ENCODE data around the gene CELF2.

The CELF2 gene

DNA sequence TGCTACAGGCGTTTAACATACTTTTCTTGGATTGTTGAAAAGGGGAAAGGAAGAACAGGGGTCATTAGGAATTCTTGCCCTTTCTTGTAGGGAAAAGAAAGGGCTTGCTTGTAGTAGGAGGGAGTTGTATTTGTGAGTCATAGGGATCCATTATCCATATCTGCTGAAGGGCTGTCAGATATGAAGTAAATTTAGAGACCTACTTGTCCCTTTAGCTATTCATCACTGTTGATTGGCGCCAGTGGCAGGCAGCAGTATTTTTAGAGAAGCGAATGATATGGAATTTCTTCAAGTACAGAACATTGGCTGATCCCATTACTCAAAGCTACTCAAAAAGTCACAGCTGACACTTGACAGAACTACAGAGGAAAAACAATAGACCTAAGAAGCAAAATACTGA lies 97.7 kb downstream of the CELF2 start:
- no peaks in the 10 kb centered on the region for H3K79me1 ChIP-seq (ENCODE audit: low read length)
- H4K8ac ChIP-seq (ENCODE audit: low read depth, low read length): no peak overlapping the region
- no peak overlapping the region for H3K4me3 ChIP-seq (ENCODE audit: low read length)
- H3K27ac ChIP-seq (ENCODE audit: low read depth, low read length): no peak overlapping the region
- no peak overlapping the region for H2BK15ac ChIP-seq (replicated peaks; ENCODE audit: low read depth)
- no peak overlapping the region for H2BK5ac ChIP-seq (ENCODE audit: low read length)
- H3K23ac ChIP-seq (ENCODE audit: low read length): no peak overlapping the region
- no peak for DNase-seq
- H3K9ac ChIP-seq (ENCODE audit: low read length): no peak overlapping the region
- H3K4me1 ChIP-seq (ENCODE audit: control insufficient read depth, low read depth, low read length): no peaks in the 10 kb centered on the region
- H2BK120ac ChIP-seq (ENCODE audit: low read depth, low read length): no peak overlapping the region
- WGBS (ENCODE audit: extremely low coverage, insufficient coverage, low lambda C conversion rate): no CpG with 5 or more reads among the region's 3 CpGs
- H3K18ac ChIP-seq (ENCODE audit: low read length): no peak overlapping the region
- H2AK5ac ChIP-seq (ENCODE audit: low read length): no peak overlapping the region
- no peaks in the 10 kb centered on the region for H3K36me3 ChIP-seq (ENCODE audit: control insufficient read depth, insufficient read depth, low read length)
- no peaks in the 10 kb centered on the region for H3K79me2 ChIP-seq (ENCODE audit: control insufficient read depth, insufficient read depth, low read length)
- H4K5ac ChIP-seq (ENCODE audit: low read length): no peak overlapping the region
- no peak overlapping the region for H3K4me2 ChIP-seq (ENCODE audit: low read length)
- no peak overlapping the region for H3K4ac ChIP-seq (ENCODE audit: low read depth, low read length)
- H3K56ac ChIP-seq (ENCODE audit: low read length): no peak overlapping the region
- H3K27me3 ChIP-seq (ENCODE audit: insufficient read depth, low read length, poor library complexity): no peaks in the 10 kb centered on the region

DNA sequence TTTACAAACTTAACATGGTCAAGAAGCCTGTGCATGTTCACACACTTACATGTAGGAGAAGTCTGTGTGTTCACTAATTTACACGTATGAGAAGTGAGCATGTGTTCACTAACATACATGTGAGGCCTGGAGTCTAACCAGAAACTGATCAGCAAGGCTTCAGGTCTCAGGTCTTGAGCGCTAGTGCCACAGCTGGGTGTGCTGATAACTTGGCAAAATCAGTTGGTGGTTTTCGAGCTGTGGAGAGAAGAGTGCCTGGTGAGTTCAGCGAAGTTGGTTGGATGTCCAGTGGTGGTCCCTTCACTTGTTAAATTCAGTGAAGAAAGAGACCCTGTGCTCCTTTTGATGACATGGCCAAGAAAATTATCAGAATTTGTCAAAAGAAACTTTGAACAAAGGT lies 98.7 kb downstream of the CELF2 start:
- Histone ChIP-seq H3K4me1 (ENCODE audit: control insufficient read depth, low read depth, low read length) (no peaks in the 10 kb centered on the region), H3K9ac (ENCODE audit: low read length) (no peak overlapping the region), H3K18ac (ENCODE audit: low read length) (no peak overlapping the region), H2AK5ac (ENCODE audit: low read length) (no peak overlapping the region), H2BK5ac (ENCODE audit: low read length) (no peak overlapping the region), H3K23ac (ENCODE audit: low read length) (no peak overlapping the region), H4K8ac (ENCODE audit: low read depth, low read length) (no peak overlapping the region), H3K79me1 (ENCODE audit: low read length) (no peaks in the 10 kb centered on the region), H3K27me3 (ENCODE audit: insufficient read depth, low read length, poor library complexity) (no peaks in the 10 kb centered on the region), H3K36me3 (ENCODE audit: control insufficient read depth, insufficient read depth, low read length) (no peaks in the 10 kb centered on the region), H3K4ac (ENCODE audit: low read depth, low read length) (no peak overlapping the region), H2BK120ac (ENCODE audit: low read depth, low read length) (no peak overlapping the region), H3K4me2 (ENCODE audit: low read length) (no peak overlapping the region), H3K4me3 (ENCODE audit: low read length) (no peak overlapping the region), H2BK15ac (replicated peaks; ENCODE audit: low read depth) (no peak overlapping the region), H3K27ac (ENCODE audit: low read depth, low read length) (no peak overlapping the region), H3K56ac (ENCODE audit: low read length) (no peak overlapping the region), H3K79me2 (ENCODE audit: control insufficient read depth, insufficient read depth, low read length) (no peaks in the 10 kb centered on the region), H4K5ac (ENCODE audit: low read length) (no peak overlapping the region)
- no CpG with 5 or more reads among the region's 4 CpGs for WGBS (ENCODE audit: extremely low coverage, insufficient coverage, low lambda C conversion rate)
- DNase-seq: no peak

DNA sequence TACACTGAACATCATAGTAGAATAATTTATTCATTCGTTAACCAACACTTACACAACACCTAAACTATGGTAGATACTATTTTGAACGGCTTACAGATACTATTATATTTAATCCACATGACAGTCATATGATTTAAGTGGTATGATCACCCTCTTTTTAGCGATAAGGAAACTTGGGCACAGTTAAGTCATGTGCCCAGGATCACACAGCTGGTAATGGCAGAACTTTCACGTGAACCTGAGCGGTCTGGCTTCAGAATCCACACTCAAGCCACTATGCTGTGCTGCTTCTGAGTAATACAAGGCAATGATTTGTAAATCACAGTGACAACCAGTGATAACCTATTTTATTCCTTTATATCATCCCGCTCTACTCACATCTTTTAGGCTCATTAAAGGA lies 99.1 kb downstream of the CELF2 start:
- Histone ChIP-seq H2BK120ac (ENCODE audit: low read depth, low read length) (no peak overlapping the region), H3K27ac (ENCODE audit: low read depth, low read length) (no peak overlapping the region), H4K8ac (ENCODE audit: low read depth, low read length) (no peak overlapping the region), H4K5ac (ENCODE audit: low read length) (no peak overlapping the region), H3K4ac (ENCODE audit: low read depth, low read length) (no peak overlapping the region), H3K9ac (ENCODE audit: low read length) (no peak overlapping the region), H3K36me3 (ENCODE audit: control insufficient read depth, insufficient read depth, low read length) (no peaks in the 10 kb centered on the region), H3K4me1 (ENCODE audit: control insufficient read depth, low read depth, low read length) (no peaks in the 10 kb centered on the region), H3K18ac (ENCODE audit: low read length) (no peak overlapping the region), H3K79me2 (ENCODE audit: control insufficient read depth, insufficient read depth, low read length) (no peaks in the 10 kb centered on the region), H3K4me2 (ENCODE audit: low read length) (no peak overlapping the region), H3K27me3 (ENCODE audit: insufficient read depth, low read length, poor library complexity) (no peaks in the 10 kb centered on the region), H3K23ac (ENCODE audit: low read length) (no peak overlapping the region), H3K79me1 (ENCODE audit: low read length) (no peaks in the 10 kb centered on the region), H3K56ac (ENCODE audit: low read length) (no peak overlapping the region), H2BK5ac (ENCODE audit: low read length) (no peak overlapping the region), H2AK5ac (ENCODE audit: low read length) (no peak overlapping the region), H3K4me3 (ENCODE audit: low read length) (no peak overlapping the region), H2BK15ac (replicated peaks; ENCODE audit: low read depth) (no peak overlapping the region)
- WGBS (ENCODE audit: extremely low coverage, insufficient coverage, low lambda C conversion rate): no CpG with 5 or more reads among the region's 6 CpGs
- DNase-seq: no peak

DNA sequence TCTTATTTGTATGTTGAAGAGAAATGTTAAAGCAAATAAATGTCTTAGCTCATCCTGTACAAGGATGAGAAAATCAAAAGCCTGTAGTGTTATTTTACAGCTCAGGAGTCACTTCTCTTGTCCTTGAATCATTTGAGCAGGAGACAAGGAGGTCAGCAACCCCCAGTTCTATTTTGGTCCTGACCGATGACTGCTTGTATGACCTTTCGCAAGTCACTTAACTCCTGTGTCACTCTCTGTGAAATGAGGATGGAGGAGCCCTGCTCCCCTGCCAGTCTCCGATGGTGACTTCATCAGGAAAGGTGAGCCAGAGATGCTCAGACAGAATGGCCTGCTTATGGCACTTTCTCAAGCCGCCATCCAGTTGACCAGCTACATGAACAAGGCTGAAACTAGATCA lies 101.0 kb downstream of the CELF2 start:
- Histone ChIP-seq H3K4me1 (ENCODE audit: control insufficient read depth, low read depth, low read length) (no peaks in the 10 kb centered on the region), H2BK120ac (ENCODE audit: low read depth, low read length) (no peak overlapping the region), H3K56ac (ENCODE audit: low read length) (no peak overlapping the region), H3K36me3 (ENCODE audit: control insufficient read depth, insufficient read depth, low read length) (no peaks in the 10 kb centered on the region), H2BK15ac (replicated peaks; ENCODE audit: low read depth) (no peak overlapping the region), H2AK5ac (ENCODE audit: low read length) (no peak overlapping the region), H3K79me2 (ENCODE audit: control insufficient read depth, insufficient read depth, low read length) (no peaks in the 10 kb centered on the region), H4K5ac (ENCODE audit: low read length) (no peak overlapping the region), H2BK5ac (ENCODE audit: low read length) (no peak overlapping the region), H3K27me3 (ENCODE audit: insufficient read depth, low read length, poor library complexity) (no peaks in the 10 kb centered on the region), H3K9ac (ENCODE audit: low read length) (no peak overlapping the region), H3K79me1 (ENCODE audit: low read length) (no peaks in the 10 kb centered on the region), H3K4me3 (ENCODE audit: low read length) (no peak overlapping the region), H3K27ac (ENCODE audit: low read depth, low read length) (no peak overlapping the region), H4K8ac (ENCODE audit: low read depth, low read length) (no peak overlapping the region), H3K4ac (ENCODE audit: low read depth, low read length) (no peak overlapping the region), H3K23ac (ENCODE audit: low read length) (no peak overlapping the region), H3K18ac (ENCODE audit: low read length) (no peak overlapping the region), H3K4me2 (ENCODE audit: low read length) (no peak overlapping the region)
- WGBS (ENCODE audit: extremely low coverage, insufficient coverage, low lambda C conversion rate): no CpG with 5 or more reads among the region's 4 CpGs
- DNase-seq: no peak

DNA sequence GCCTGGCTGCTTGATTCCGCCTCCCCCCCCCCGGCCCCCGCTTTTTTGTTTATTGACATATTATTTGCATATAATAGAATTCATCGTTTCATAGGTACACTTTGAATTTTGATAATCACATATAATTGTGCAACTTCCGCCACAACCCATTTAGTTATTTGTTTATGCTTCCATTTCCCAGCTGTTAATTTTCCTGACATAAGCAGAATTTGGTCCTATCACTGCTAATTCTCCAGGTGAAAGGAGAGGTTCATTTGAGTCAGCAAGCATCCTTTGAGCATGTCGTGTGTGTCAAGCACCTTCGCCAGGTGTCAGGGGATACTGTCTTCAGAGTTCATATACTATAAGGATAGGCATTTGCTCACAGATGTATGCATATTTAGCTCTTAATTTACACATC lies 102.2 kb downstream of the CELF2 start:
- Histone ChIP-seq H2BK15ac (replicated peaks; ENCODE audit: low read depth) (no peak overlapping the region), H4K8ac (ENCODE audit: low read depth, low read length) (no peak overlapping the region), H2AK5ac (ENCODE audit: low read length) (no peak overlapping the region), H3K18ac (ENCODE audit: low read length) (no peak overlapping the region), H3K4me3 (ENCODE audit: low read length) (no peak overlapping the region), H2BK5ac (ENCODE audit: low read length) (no peak overlapping the region), H4K5ac (ENCODE audit: low read length) (no peak overlapping the region), H3K23ac (ENCODE audit: low read length) (no peak overlapping the region), H3K36me3 (ENCODE audit: control insufficient read depth, insufficient read depth, low read length) (no peaks in the 10 kb centered on the region), H2BK120ac (ENCODE audit: low read depth, low read length) (no peak overlapping the region), H3K4me1 (ENCODE audit: control insufficient read depth, low read depth, low read length) (no peaks in the 10 kb centered on the region), H3K79me1 (ENCODE audit: low read length) (no peaks in the 10 kb centered on the region), H3K27ac (ENCODE audit: low read depth, low read length) (no peak overlapping the region), H3K27me3 (ENCODE audit: insufficient read depth, low read length, poor library complexity) (no peaks in the 10 kb centered on the region), H3K9ac (ENCODE audit: low read length) (no peak overlapping the region), H3K79me2 (ENCODE audit: control insufficient read depth, insufficient read depth, low read length) (no peaks in the 10 kb centered on the region), H3K4ac (ENCODE audit: low read depth, low read length) (no peak overlapping the region), H3K56ac (ENCODE audit: low read length) (no peak overlapping the region), H3K4me2 (ENCODE audit: low read length) (no peak overlapping the region)
- WGBS (ENCODE audit: extremely low coverage, insufficient coverage, low lambda C conversion rate): no CpG with 5 or more reads among the region's 7 CpGs
- DNase-seq: no peak

DNA sequence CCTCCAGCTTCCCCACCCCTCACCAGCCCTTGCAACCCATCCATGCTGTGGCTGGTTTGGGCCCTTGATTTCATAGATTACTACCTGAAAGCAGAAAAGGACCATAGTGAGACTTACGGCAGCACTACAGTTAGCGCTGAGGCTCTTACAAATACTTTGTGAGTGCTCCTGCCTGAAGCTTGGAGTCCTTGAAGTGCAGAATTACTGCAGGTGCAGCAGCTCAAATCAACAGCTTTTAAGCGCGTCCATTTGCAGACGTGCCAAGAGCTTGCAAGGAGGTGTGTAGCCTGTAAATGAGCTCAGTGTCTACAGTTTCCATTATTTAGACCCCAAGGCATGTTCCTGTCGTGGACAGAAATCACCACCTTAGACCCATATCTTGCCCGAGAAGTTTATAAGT lies 103.0 kb downstream of the CELF2 start:
- Histone ChIP-seq H4K8ac (ENCODE audit: low read depth, low read length) (no peak overlapping the region), H3K4me3 (ENCODE audit: low read length) (no peak overlapping the region), H3K9ac (ENCODE audit: low read length) (no peak overlapping the region), H3K27me3 (ENCODE audit: insufficient read depth, low read length, poor library complexity) (no peaks in the 10 kb centered on the region), H2AK5ac (ENCODE audit: low read length) (no peak overlapping the region), H3K18ac (ENCODE audit: low read length) (no peak overlapping the region), H3K4me2 (ENCODE audit: low read length) (no peak overlapping the region), H3K4ac (ENCODE audit: low read depth, low read length) (no peak overlapping the region), H3K79me1 (ENCODE audit: low read length) (no peaks in the 10 kb centered on the region), H3K36me3 (ENCODE audit: control insufficient read depth, insufficient read depth, low read length) (no peaks in the 10 kb centered on the region), H3K79me2 (ENCODE audit: control insufficient read depth, insufficient read depth, low read length) (no peaks in the 10 kb centered on the region), H4K5ac (ENCODE audit: low read length) (no peak overlapping the region), H2BK15ac (replicated peaks; ENCODE audit: low read depth) (no peak overlapping the region), H3K23ac (ENCODE audit: low read length) (no peak overlapping the region), H2BK120ac (ENCODE audit: low read depth, low read length) (no peak overlapping the region), H3K4me1 (ENCODE audit: control insufficient read depth, low read depth, low read length) (no peaks in the 10 kb centered on the region), H3K27ac (ENCODE audit: low read depth, low read length) (no peak overlapping the region), H2BK5ac (ENCODE audit: low read length) (no peak overlapping the region), H3K56ac (ENCODE audit: low read length) (no peak overlapping the region)
- DNase-seq: no peak
- no CpG with 5 or more reads among the region's 7 CpGs for WGBS (ENCODE audit: extremely low coverage, insufficient coverage, low lambda C conversion rate)
